Esophagus muscularis mucosa (tissue), 4 donors: ENCODE measurements around the gene ITGAX.

Source experiments
- EP300 ChIP-seq: sonication (generic); formaldehyde crosslinking; IDR thresholded peaks from one replicate; pipeline ENCODE4 v1.6.1; 2017; ENCODE audit warnings: antibody characterized with exemption
- POLR2A ChIP-seq: fragments of 450-650 bp; IDR thresholded peaks from one replicate; pipeline ENCODE4 v1.6.1; 2017; ENCODE audit warnings: antibody characterized with exemption, moderate library complexity, mild to moderate bottlenecking, low read depth
- POLR2AphosphoS5 ChIP-seq, 2 donors: sonication (generic); formaldehyde crosslinking; IDR thresholded peaks; one replicate each; pipeline ENCODE4 v1.6.1; 2017; ENCODE audit warnings: antibody characterized with exemption in 2 of 2
- TF ChIP-seq, protein P1 (sequence below), 3 experiments: fragments of 200-600 bp in 2 of 3; fragments of 450-650 bp in 1 of 3; sonication (generic) in 2 of 3; IDR thresholded peaks; one replicate each; pipeline ENCODE4 v1.5.1; 2017 to 2019; ENCODE audit warnings: antibody characterized with exemption in 3 of 3, mild to moderate bottlenecking in 2 of 3, moderate library complexity in 1 of 3

- TF ChIP-seq, protein P1, sequence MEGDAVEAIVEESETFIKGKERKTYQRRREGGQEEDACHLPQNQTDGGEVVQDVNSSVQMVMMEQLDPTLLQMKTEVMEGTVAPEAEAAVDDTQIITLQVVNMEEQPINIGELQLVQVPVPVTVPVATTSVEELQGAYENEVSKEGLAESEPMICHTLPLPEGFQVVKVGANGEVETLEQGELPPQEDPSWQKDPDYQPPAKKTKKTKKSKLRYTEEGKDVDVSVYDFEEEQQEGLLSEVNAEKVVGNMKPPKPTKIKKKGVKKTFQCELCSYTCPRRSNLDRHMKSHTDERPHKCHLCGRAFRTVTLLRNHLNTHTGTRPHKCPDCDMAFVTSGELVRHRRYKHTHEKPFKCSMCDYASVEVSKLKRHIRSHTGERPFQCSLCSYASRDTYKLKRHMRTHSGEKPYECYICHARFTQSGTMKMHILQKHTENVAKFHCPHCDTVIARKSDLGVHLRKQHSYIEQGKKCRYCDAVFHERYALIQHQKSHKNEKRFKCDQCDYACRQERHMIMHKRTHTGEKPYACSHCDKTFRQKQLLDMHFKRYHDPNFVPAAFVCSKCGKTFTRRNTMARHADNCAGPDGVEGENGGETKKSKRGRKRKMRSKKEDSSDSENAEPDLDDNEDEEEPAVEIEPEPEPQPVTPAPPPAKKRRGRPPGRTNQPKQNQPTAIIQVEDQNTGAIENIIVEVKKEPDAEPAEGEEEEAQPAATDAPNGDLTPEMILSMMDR (IDR thresholded peaks at IDR 0.05): no peak
- TF ChIP-seq POLR2AphosphoS5 (IDR thresholded peaks at IDR 0.05) (no peak), POLR2A (no peak), EP300 (no peak)
Measured at GRCh38 chr16:31351942-31352325, 3.0 kb upstream of the ITGAX start.
